HL-60 (cell line): ENCODE data around the gene NF2.

Experiments used
- POLR2AphosphoS5 ChIP-seq: IDR thresholded peaks from 2 replicates; pipeline ENCODE4 v1.6.1; 2012; ENCODE audit warnings: low read depth
- TF ChIP-seq, protein P1 (sequence below): IDR thresholded peaks from 2 replicates; pipeline ENCODE4 v1.6.1; 2012; ENCODE audit warnings: low read depth; ENCODE audit not compliant: insufficient replicate concordance
- TF ChIP-seq, protein P2 (sequence below): IDR thresholded peaks from one replicate; pipeline ENCODE4 v1.5.1; 2011; ENCODE audit warnings: low read length, control low read depth, inconsistent platforms; ENCODE audit not compliant: insufficient read depth

DNA sequence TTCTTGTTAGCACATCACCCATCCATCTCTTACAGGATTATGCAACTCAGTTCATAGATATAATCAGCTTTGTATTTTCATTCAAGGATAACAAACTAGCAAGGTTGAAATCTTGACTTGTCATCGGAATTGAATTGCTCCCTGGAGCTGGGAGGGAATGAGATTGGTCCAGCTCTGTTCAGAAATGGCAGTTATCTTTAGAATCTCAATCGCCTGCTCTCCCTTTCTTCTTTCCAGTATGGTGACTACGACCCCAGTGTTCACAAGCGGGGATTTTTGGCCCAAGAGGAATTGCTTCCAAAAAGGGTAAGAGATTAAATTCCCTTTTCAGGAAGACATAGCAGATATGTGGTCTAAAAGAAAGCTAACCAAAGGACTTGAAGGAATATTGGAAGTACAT is 51.0 kb downstream of the NF2 start:
- TF ChIP-seq POLR2AphosphoS5, result no peak
- TF ChIP-seq, protein P1, sequence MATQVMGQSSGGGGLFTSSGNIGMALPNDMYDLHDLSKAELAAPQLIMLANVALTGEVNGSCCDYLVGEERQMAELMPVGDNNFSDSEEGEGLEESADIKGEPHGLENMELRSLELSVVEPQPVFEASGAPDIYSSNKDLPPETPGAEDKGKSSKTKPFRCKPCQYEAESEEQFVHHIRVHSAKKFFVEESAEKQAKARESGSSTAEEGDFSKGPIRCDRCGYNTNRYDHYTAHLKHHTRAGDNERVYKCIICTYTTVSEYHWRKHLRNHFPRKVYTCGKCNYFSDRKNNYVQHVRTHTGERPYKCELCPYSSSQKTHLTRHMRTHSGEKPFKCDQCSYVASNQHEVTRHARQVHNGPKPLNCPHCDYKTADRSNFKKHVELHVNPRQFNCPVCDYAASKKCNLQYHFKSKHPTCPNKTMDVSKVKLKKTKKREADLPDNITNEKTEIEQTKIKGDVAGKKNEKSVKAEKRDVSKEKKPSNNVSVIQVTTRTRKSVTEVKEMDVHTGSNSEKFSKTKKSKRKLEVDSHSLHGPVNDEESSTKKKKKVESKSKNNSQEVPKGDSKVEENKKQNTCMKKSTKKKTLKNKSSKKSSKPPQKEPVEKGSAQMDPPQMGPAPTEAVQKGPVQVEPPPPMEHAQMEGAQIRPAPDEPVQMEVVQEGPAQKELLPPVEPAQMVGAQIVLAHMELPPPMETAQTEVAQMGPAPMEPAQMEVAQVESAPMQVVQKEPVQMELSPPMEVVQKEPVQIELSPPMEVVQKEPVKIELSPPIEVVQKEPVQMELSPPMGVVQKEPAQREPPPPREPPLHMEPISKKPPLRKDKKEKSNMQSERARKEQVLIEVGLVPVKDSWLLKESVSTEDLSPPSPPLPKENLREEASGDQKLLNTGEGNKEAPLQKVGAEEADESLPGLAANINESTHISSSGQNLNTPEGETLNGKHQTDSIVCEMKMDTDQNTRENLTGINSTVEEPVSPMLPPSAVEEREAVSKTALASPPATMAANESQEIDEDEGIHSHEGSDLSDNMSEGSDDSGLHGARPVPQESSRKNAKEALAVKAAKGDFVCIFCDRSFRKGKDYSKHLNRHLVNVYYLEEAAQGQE, result no peak
- TF ChIP-seq, protein P2, sequence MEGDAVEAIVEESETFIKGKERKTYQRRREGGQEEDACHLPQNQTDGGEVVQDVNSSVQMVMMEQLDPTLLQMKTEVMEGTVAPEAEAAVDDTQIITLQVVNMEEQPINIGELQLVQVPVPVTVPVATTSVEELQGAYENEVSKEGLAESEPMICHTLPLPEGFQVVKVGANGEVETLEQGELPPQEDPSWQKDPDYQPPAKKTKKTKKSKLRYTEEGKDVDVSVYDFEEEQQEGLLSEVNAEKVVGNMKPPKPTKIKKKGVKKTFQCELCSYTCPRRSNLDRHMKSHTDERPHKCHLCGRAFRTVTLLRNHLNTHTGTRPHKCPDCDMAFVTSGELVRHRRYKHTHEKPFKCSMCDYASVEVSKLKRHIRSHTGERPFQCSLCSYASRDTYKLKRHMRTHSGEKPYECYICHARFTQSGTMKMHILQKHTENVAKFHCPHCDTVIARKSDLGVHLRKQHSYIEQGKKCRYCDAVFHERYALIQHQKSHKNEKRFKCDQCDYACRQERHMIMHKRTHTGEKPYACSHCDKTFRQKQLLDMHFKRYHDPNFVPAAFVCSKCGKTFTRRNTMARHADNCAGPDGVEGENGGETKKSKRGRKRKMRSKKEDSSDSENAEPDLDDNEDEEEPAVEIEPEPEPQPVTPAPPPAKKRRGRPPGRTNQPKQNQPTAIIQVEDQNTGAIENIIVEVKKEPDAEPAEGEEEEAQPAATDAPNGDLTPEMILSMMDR, result no peak
